ENCODE measurements around the gene SHISA5.
"Not testable (repeated sequence)": the region's sequence is repeated elsewhere in the genome, so short reads cannot be mapped to it uniquely, and the experiment has no call there.

Gene SHISA5

GRCh38 chr3:48504051-48504946 is at the start of gene SHISA5:
TSS of gene SHISA5 (minus strand) at chr3:48504174. CDS start at chr3:48504094, 80 bp downstream.
- DNase-seq = no peak

GRCh38 chr3:48553361-48553760 is 49.4 kb upstream of the SHISA5 start:
- no peak for DNase-seq

- DNase-seq = peak; percentile 30 to 62
These were observed 48.4 kb upstream of the SHISA5 start for GRCh38 chr3:48552111-48552951.

- DNase-seq = not testable (repeated sequence)
These were observed 47.7 kb upstream of the SHISA5 start for GRCh38 chr3:48551651-48552050.

- peak; percentile 42 to 65 for DNase-seq
These were observed 45.0 kb upstream of the SHISA5 start for GRCh38 chr3:48548729-48549705.

GRCh38 chr3:48548126-48548525 is 44.2 kb upstream of the SHISA5 start:
- DNase-seq = no peak

GRCh38 chr3:48546203-48546829 is 42.3 kb upstream of the SHISA5 start:
- no peak for DNase-seq

GRCh38 chr3:48544141-48544540 is 40.2 kb upstream of the SHISA5 start:
- DNase-seq = no peak

GRCh38 chr3:48543271-48543866 is 39.4 kb upstream of the SHISA5 start:
- DNase-seq = peak; percentile 81 to 95

- no peak for DNase-seq
These were observed 34.5 kb upstream of the SHISA5 start for GRCh38 chr3:48538451-48538850.

- no peak for DNase-seq
These were observed 32.8 kb upstream of the SHISA5 start for GRCh38 chr3:48536785-48537184.

GRCh38 chr3:48536116-48536515 is 32.1 kb upstream of the SHISA5 start:
- DNase-seq = no peak

GRCh38 chr3:48535578-48535977 is 31.6 kb upstream of the SHISA5 start:
- DNase-seq = no peak

- DNase-seq = no peak
These were observed 29.0 kb upstream of the SHISA5 start for GRCh38 chr3:48532977-48533337.

- no peak for DNase-seq
These were observed 28.4 kb upstream of the SHISA5 start for GRCh38 chr3:48532271-48532976.

- DNase-seq = not testable (repeated sequence)
These were observed 26.7 kb upstream of the SHISA5 start for GRCh38 chr3:48530701-48531100.

- no peak for DNase-seq
These were observed 24.8 kb upstream of the SHISA5 start for GRCh38 chr3:48528754-48529153.

GRCh38 chr3:48528048-48528447 is 24.1 kb upstream of the SHISA5 start:
- no peak for DNase-seq

GRCh38 chr3:48524970-48525369 is 21.0 kb upstream of the SHISA5 start:
- DNase-seq = no peak

- DNase-seq = no peak
These were observed 17.7 kb upstream of the SHISA5 start for GRCh38 chr3:48521635-48522034.

GRCh38 chr3:48519277-48519643 is 15.3 kb upstream of the SHISA5 start:
- no peak for DNase-seq

Data from NCI-H524 (cell line).